Astrocyte of the cerebellum (primary cell): ENCODE measurements around the gene EML2.
"Not testable (repeated sequence)": the region's sequence is repeated elsewhere in the genome, so short reads cannot be mapped to it uniquely, and the experiment has no call there.

ENCODE experiments used
- DNase-seq: peaks from one replicate; pipeline ENCODE4 v3.0.0-alpha.2; 2011; ENCODE audit warnings: low read depth
- H3K4me3 ChIP-seq: 2 replicates; pipeline ENCODE4 v1.5.1; 2011; ENCODE audit warnings: mild to moderate bottlenecking, low read depth, low read length, moderate library complexity
- CTCF ChIP-seq: IDR thresholded peaks from 2 replicates; pipeline ENCODE4 v1.5.1; 2012; ENCODE audit warnings: low read length, low read depth, moderate library complexity, mild to moderate bottlenecking; ENCODE audit errors: missing control alignments
- in situ Hi-C: cut with HindIII; loops from 2 replicates; pipeline ENCODE4 v1.10.0; 2017; ENCODE audit warnings: low sequenced_read_pairs

EML2 gene

DNA sequence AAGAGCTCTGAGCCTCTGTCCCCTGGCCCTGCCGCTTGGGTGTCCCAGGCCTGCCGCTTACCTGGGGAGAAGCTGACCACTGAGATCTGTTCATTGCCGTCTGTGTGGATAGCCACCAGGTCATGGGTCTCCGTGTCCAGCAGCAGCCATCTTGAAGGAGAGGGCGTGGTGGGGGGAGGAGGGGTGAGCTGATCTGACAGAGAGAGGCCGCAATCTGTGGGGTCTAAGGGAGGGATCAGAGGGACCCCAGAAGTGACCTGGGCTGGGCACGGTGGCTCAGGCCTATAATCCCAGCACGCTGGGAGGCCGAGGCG lies 22.5 kb downstream of the EML2 start:
- no peak for DNase-seq
- no peak overlapping the region for H3K4me3 ChIP-seq
- in situ Hi-C loops, result no loop called here
- no peak for TF ChIP-seq CTCF

DNA sequence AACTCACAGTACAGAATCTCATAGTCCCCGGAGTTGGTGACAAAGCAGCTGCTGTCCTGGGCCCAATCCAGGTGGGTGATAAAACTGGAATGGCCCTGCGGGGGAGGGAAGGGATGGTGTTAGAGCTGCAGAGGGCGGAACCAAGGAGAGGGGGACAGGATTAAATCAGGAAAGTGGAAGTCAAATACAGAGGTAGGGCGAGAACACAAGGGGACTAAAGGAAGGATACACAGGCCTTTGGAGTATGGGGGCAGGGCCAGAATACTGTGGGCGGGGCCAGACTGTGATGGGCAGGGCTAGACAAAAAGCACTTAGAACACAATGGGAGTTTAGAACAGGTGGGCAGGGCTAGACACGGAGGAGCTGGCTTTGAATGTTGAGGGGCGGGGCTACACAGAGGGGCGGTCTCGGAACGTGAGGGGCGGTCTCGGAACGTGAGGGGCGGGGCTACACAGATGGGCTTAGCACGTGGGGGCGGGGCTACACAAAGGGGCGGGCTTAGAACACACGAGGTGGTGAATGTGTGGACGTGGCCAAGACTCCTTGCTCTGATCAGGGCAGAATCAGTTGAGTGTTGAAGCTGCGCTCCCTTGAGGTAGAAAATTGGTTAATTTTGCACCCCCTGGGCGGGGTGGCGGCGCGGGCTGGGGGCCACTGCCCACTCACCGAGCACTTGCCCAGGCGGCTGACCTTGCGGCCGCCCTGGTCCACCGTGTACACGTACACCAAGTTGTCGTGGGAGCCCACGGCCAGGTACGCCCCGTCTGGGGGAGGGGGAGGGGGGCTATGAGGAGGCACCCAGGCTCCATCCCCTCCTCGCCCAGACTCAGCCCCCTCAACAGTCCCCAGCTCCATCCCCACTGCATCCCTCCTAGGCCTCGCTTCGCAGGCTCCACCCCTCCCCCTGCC lies 23.1 kb downstream of the EML2 start:
- H3K4me3 ChIP-seq, result no peak overlapping the region
- TF ChIP-seq CTCF, result no peak
- in situ Hi-C loops, result no loop called here
- DNase-seq, result peak; percentile 69

DNA sequence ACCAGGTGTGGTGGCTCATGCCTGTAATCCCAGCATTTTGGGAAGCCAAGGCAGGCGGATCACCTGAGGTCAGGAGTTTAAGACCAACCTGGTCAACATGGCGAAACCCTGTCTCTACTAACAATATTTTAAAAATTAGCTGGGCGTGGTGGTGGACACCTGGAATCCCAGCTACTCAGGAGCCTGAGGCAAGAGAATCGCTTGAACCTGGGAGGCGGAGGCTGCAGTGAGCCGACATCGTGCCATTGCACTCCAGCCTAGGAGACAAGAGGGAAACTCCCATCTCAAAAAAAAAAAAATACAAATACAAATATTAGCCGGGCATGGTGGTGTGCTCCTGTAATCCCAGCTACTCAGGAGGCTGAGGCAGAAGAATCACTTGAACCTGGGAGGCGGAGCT lies 24.1 kb downstream of the EML2 start:
- in situ Hi-C loops, H3K4me3 ChIP-seq, DNase-seq: not testable (repeated sequence)

DNA sequence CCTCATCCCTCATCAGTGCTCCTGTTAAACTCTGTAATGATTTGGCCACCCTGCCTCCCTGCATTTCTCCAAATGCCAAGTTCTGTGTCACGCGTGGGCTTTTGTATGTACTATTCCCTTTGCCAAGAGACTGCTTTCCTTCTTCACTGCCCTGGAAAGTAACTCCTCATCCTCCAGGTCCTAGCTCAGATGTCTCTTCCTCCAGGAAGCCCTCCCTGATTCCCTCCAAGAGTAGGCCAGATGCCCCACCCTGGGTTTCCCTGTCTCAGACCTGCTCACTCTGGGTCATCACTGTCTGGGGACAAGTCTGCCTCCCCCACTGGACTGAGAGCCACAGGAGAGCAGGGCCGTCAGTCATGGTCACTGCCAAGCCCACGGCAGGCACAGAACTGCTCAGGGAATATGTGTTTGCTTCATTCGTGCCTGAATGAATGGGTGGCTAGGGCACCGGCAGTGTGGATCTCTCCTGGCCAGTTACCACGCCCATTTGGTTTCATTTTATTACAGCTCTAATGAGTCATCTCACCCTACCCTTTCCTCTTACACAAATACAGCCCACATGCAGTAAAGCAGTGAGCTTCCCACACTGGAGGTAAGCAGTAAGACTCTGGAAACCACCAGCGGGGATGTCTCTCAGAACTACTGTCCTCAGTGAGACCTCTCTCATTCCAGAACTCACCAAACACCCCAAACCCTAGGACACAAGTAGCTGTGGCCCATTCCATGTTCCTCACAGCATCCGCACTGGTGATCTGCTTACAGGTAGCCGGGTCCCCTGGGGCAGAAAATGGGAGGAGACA lies 25.1 kb downstream of the EML2 start:
- peak; percentile 79 for DNase-seq
- no peak overlapping the region for H3K4me3 ChIP-seq
- in situ Hi-C loops, result no loop called here

DNA sequence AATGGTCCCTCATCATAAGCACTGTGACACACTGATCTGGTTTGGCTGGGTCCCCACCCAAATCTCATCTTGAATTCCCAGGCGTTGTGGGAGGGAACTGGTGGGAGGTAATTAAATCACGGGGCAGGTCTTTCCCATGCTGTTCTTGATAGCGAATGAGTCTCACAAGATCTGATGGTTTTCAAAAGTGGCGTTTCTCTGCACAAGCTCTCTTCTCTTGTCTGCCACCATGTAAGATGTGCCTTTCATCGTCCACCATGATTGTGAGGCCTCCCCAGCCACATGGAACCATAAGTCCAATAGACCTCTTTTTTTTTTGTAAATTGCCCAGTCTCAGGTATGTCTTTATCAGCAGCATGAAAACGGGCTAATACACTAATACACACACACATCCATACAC lies 30.2 kb downstream of the EML2 start:
- DNase-seq, result no peak
- no peak overlapping the region for H3K4me3 ChIP-seq
- TF ChIP-seq CTCF, result no peak
- in situ Hi-C loops, result no loop called here

More for the DNA sequence above, 25.1 kb downstream of the EML2 start:
- no peak for TF ChIP-seq CTCF

DNA sequence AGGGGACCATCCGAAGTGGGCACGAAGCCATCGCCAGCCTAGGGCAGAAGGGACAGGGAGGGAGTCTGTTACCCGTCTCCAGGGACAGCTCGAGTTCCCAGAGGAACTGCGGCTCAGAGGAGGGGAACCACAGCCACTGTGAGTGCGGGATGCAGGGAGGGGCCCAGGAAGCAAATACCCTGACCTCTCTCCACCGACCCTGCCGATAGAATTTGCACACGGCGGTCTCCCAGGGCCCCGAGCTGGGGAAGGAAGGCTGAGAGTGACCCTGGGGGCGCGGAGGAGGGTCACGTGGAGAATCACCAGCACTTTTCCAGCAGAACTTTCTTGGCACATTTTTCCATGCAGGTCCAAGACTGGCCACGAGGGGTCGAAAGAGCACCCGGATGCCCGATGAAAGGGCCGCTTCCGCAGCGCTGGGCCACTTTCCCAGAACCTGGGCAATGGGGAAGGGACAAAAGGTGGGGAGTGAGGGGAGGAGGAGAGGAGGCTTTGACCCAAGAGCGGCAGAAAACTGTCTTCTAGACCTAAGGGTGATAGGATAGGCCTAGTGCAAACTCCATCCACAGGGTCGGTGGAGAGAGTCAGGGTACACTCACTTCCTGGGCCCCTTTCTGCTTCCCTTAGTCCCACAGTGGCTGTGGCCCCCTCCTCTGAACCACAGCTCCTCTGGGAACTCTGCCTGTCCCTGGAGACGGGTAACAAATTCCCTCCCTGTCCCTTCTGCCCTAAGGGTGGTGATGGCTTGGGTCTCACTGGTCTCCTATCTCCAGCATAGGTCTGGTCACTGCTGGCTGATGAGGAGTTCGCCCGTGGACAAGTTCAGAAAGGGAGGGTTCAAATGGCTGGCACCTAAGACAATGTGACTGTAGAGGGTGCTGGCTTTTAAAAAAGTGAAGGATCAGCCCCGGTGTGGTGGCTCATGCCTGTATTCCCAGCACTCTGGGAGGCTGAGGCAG lies 31.8 kb downstream of the EML2 start:
- TF ChIP-seq CTCF, result peak; percentile 94
- DNase-seq, result peak; percentile 40
- in situ Hi-C loops, result no loop called here
- H3K4me3 ChIP-seq, result peak overlapping the region; percentile 21
